Left ventricle myocardium superior (tissue), 1 donor: ENCODE measurements around the gene AMN. TPM values are rescaled to one million over a fixed set of nuclear protein-coding genes. Genes with fewer than 3 reads are reported as not detected.
A peak's percentile ranks its signal among the peaks of the same experiment; 100 is the strongest.
"Not testable (repeated sequence)": the region's sequence is repeated elsewhere in the genome, so short reads cannot be mapped to it uniquely, and the experiment has no call there.

Source experiments
- ATAC-seq: fragments of 200-7000 bp; cut with Tn5 transposase; one replicate; pipeline ENCODE4 v1.9.1; 2020; ENCODE audit warnings: mild to moderate bottlenecking, moderate library complexity
- DNase-seq: peaks from one replicate; pipeline ENCODE4 v3.0.0-alpha.2; 2020
- intact Hi-C: fragments of 100-400 bp; cut with micrococcal nuclease; formaldehyde crosslinking; loops from one replicate; pipeline ENCODE4 v1.11.0; 2022
- total RNA-seq: library from RNA; stranded (reverse); fragmentation: NEBNext Ultra II Directional; extraction: Animal tissue kit (Norgen Biotek cat#: 25700); gene quantifications from one replicate; pipeline ENCODE4 v1.2.1, GENCODE V29; 2021
- donor health status: DM: no; HTN: yes; CAD: no; lungs with severe emphysema.

The AMN gene
- total RNA-seq, 1 donor from 2014 or later = not detected

DNA sequence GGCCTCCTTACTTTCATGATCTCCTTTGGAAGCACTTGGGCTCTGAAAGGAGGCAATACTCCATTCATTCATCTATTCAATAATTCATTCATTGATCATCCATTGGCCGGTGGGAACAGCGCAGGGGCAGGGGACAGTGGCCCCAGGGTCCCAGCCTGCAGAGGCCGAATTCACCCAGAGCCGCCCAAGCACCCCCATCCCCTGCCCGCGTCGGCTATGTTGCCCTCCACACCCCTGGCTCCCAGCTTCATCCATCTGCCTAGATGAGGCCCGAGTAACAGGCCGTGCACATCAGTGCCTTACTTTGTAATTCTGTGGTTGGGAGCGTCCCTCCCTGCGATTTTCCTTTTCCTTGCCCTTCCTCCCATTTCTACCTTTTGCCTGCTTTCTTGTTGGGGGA is 3.2 kb downstream of the AMN start:
- no peak for DNase-seq
- intact Hi-C loops = no loop called here
- no peak for ATAC-seq

DNA sequence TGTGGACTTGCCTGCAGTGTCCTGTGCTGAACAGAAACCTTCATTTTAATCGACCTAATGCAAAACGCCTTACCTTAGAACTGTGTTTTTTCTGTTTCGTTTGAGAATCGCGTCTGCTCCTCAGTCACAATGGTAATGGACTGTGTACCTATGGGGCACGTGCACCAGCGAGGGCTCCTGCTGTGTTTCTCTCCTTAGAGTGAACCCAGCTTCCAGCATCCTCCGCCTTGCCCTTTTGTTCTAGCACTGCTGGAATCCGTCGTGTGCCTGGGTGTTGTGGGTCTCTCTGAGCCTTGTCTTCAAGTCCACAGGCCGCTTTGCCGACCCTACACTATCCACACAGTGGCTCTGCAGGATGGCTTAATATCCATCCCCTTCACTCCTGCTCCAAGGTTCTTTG is 3.6 kb downstream of the AMN start:
- no peak for ATAC-seq
- DNase-seq = no peak
- intact Hi-C loops = no loop called here

DNA sequence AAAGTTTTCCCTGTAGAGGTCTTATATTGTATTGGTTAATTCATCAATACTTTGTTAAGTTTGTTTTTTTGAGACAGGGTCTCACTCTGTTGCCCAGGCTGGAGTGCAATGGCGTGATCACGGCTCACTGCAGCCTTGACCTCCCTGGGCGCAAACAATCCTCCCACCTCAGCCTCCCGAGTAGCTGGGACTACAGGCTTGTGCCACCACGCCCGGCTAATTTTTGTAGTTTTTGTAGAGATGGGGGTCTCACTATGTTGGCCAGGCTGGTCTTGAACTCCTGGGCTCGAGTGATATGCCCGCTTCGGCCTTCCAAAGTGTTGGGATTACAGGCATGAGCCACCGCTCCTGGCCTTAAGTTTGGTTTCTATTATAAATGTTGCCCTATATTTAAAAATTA is 4.4 kb downstream of the AMN start:
- ATAC-seq, intact Hi-C loops, DNase-seq: not testable (repeated sequence)

DNA sequence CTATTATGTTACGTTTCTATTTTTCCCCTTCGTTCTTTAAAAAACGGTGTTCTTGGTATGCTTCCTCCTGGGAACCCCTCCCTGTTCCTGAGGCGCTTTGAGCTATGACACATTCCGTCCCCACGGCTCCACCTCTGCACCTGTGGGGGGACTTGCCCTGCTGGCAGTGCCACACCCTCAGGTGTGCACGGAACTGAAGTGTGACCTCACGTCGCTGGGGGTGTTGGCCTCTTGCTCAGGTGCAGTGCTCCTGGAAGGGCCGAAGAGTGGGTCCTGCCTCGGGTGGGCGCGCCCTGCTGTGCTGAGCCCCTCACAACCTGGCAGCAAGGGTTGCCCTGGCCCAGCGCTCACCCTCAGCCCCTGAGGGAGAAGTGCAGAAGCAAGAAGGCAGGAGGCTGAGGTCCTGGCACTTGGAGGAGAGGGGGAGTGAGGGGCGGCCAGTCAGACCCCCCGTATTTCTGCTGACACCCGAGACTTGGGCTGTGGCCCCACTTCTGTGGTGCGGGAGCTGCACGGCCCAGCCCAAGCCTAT is 4.9 kb downstream of the AMN start:
- DNase-seq (no peak), ATAC-seq (no peak)
- intact Hi-C loops = no loop called here

DNA sequence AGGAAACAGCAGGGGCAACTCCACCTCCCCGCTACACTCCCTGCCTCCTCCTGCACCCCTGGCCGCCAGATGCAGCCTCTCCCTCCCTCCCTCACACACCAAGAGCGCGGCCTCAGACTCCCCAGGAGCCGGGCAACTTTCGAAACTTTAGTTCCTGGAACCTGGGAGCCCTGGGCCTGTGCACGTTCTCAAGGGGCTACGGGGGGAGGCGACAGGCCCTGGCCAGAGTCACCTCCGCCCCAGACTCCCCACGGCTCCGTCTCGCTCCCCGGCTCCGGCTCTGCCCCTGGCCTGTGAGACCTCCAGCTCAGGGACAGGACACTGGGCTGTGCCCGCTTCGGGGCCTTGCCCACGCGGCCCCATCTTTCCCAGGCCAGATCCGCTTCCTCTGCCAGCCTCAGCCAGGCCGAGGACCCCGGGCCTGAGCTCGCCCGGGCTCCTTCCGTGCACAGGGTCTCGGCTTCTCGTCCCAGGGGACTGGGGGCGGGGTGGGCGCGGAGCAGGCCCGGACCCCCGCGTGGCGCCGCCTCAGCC is 5.5 kb downstream of the AMN start:
- intact Hi-C loops = no loop called here
- DNase-seq = no peak
- peak; percentile 13 for ATAC-seq

DNA sequence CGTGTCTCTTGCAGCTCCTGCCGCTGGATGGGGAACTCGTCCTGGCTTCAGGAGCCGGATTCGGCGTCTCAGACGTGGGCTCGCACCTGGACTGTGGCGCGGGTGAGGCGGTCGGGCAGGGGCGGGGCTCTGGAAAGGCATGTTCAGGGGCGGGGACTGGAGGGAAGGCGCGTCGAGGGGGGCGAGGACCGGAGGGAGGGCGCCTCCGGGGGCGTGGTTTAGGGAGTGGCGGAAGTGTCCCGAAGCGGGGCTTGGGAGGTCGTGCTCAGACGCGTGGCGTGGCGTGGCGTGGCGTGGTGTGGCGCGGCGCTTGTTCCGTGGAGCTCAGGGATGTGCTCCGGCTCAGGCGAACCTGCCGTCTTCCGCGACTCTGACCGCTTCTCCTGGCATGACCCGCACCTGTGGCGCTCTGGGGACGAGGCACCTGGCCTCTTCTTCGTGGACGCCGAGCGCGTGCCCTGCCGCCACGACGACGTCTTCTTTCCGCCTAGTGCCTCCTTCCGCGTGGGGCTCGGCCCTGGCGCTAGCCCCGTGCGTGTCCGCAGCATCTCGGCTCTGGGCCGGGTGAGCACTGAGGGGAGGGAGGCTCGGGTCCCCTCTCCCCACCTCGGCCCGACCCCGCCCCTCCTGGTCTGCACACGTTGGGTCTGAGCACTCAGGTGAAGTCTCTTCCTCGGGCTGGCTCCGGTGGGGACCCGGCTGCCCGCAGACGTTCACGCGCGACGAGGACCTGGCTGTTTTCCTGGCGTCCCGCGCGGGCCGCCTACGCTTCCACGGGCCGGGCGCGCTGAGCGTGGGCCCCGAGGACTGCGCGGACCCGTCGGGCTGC is 6.2 kb downstream of the AMN start:
- ATAC-seq = peak; percentile 68
- intact Hi-C loops = no loop called here
- DNase-seq = peak; percentile 75

DNA sequence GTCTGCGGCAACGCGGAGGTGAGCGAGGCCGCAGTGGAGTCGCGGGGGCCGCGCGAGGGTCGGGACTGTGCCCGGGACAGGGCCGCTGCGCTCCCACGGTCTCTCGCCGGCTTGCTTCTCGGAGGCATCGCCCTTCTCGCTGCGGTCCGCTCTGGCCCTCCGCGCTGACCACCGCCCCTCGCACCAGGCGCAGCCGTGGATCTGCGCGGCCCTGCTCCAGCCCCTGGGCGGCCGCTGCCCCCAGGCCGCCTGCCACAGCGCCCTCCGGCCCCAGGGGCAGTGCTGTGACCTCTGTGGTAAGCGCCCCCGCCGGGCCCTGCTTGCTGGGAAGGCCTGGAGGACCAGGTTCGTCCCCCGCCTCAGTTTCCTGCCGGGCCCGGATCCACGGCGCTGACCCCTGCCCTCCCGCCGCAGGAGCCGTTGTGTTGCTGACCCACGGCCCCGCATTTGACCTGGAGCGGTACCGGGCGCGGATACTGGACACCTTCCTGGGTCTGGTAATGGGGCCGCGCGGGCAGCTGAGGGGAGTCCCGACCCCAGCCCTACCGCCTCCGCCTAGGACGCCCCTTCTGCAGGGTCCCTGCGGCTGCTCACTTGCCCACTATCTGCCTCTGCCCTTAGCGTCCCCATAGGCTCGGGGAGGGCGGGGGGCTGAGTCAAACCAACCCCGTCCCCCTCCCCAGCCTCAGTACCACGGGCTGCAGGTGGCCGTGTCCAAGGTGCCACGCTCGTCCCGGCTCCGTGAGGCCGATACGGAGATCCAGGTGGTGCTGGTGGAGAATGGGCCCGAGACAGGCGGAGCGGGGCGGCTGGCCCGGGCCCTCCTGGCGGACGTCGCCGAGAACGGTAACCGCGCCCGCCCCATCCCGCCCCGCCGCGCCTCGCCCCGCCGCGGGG is 7.0 kb downstream of the AMN start:
- ATAC-seq (peak; percentile 3), DNase-seq (peak; percentile 30)
- intact Hi-C loops = no loop called here

DNA sequence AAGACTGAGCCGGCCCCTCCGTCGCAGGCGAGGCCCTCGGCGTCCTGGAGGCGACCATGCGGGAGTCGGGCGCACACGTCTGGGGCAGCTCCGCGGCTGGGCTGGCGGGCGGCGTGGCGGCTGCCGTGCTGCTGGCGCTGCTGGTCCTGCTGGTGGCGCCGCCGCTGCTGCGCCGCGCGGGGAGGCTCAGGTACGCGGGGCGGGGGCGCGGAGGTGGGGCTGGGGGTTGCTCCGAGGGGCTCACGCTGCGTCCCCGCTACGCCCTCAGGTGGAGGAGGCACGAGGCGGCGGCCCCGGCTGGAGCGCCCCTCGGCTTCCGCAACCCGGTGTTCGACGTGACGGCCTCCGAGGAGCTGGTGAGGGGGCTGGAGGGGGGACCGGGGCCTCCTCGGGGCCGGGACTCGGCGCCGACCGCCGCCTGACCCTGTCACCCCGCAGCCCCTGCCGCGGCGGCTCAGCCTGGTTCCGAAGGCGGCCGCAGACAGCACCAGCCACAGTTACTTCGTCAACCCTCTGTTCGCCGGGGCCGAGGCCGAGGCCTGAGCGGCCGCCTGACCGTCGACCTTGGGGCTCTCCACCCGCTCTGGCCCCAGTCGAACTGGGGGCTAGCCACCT is 7.8 kb downstream of the AMN start:
- peak; percentile 40 for DNase-seq
- no peak for ATAC-seq
- intact Hi-C loops = no loop called here

DNA sequence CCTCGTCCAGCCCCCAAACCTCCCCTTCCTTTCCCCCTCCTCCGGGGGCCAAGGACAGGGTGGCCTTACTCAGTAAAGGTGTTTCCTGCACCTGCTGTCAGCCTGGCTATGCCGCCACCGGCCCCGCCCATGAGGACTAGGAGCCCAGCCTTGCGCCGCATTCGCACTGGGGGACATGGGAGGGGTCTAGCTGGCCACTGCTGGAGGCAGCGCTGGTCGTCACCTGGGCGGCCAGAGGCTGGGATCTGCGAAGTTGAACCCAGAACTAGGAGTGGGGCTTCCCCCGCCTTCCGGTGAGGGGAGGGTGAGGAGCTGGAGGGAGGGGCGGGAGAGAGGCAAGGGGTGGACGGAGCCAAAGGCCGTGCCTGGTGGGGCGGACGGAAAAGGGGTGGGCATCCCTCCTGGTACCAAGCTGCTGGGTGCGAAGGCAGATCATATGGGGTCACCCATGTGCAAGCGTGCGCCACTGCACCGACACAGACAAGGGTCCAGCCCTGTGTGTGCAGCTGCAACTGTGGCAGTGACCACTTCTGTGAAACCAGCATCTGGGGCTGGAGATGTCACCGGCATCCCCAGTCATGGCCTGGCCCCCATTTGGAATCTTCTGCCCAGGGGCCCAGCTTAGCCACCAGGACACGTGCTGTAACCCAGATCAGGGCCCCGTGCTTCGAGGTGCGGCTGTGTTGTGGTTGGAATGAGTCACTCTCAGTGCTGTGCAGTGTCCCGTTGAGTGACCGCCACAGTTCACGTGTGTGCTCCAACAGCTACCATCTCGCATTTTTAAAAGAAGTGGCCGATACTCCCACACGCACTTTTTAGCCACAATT is 8.5 kb downstream of the AMN start:
- ATAC-seq (no peak), DNase-seq (peak; percentile 27)
- intact Hi-C loops = no loop called here

DNA sequence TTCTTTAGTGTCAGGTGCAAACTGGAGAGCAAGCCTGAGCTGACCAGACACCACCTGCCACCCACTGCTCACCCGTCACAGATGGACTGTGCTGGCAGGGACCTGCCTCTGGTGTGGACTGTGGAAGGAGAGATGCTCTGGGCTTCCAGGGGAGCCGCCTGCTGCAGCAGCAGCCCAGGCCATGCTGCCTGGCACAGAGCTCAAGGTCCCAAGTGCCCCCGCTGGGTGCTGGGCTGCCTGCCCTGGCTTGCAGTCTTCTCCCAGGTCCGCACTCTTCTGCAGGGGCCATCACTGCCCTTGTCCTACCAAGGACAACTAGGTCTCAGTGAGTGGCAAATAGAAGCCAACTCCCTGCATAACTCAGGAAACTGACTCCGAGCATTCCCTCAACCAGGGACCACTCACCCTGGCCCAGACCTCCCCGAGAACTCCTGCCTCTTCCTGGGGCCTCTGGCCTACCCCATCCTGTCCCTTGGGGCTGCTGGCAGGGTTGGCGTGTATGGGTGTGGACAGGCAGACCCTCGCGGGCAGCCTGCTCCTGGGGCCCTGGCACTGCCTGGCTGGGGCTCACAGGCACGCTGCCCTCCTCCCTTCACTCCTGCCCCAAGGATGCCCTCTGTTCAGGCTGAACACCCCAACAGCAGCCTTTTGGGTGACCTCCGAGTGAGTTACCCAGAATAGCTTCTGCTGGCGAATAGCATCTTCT is 9.3 kb downstream of the AMN start:
- ATAC-seq = no peak
- DNase-seq = peak; percentile 20
- intact Hi-C loops = no loop called here

DNA sequence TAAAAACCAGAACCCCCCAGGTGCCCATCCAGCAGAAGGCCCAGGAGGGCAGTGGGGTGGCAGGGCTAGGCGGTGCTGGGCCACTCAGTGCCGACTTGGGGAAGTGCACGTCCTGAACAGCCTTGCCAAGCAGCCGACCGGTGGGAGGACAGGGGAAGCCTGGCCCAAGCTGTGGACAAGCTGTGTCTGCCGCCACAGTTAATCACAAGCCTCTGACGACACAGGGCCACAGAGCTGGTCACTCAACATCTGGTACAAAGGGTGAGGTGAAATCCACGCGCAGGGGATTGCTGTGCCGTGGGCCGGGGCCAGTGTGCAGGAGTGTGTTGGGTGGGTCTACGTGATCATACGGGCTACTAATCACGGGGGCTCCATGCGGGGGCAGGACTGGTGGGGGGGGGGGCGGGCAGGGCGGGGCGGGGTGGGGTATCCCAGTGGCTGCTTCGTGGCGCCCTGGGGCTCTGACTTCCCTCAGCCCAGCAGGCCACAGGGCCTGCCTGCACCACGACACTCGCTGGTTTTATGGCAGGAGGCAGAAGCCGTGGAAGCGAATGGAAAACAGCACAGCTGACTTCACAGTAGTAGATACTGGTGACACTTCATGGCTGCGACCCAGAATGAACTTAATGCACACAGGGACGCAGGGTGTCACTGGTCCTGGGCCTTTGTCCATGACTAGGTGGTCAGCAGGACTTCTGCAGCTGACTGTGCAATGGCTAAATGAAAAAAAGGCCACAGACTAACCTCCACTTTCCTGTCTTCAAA is 10.2 kb downstream of the AMN start:
- DNase-seq (no peak), ATAC-seq (no peak)
- intact Hi-C loops = no loop called here

DNA sequence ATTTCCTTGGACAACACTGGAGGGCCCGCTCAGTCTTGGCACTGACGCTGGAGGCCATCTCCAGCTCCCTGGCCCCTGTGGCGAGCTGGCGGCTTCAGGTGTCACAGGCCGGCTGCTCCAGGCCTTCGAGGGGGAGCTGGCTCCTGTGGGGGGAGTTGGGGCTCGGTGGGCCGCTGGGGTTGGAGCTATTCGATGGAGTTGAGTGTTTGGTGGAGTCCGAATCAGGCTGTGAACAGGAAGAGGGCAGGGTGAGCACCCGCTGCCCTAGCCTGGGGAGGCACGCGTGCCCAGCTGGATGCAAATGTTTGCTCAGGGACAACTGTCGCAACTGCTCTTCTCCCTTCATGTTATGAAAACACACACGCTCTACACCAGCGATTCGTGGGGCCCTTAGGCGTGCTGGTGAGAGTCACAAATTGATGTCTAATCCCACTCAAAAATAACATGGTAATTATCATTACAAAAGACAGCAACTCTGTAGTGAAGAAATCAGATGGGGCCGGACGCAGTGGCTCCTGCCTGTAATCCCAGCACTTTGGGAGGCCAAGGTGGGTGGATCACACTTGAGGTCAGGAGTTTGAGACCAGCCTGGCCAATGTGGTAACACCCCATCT is 11.3 kb downstream of the AMN start:
- DNase-seq (peak; percentile 24), ATAC-seq (no peak)
- intact Hi-C loops = no loop called here

DNA sequence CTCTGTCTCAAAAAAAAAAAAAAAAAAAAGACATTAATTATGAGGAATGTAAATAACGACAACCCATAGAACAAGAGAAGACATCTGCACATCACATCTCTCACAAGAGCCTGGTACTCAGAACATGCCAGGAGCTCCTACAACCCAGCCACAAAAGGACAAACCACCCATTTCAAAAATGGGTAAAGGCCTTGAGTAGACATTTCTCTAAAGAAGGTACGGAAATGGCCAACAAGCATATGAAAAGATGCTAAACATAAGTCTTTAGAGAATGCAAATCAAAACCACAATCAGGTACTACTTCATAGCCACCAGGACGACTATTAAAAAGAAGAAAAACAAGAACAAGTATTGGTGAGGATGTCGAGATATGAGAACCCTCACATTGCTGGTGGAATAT is 13.3 kb downstream of the AMN start:
- intact Hi-C loops = no loop called here
- DNase-seq (no peak), ATAC-seq (no peak)

DNA sequence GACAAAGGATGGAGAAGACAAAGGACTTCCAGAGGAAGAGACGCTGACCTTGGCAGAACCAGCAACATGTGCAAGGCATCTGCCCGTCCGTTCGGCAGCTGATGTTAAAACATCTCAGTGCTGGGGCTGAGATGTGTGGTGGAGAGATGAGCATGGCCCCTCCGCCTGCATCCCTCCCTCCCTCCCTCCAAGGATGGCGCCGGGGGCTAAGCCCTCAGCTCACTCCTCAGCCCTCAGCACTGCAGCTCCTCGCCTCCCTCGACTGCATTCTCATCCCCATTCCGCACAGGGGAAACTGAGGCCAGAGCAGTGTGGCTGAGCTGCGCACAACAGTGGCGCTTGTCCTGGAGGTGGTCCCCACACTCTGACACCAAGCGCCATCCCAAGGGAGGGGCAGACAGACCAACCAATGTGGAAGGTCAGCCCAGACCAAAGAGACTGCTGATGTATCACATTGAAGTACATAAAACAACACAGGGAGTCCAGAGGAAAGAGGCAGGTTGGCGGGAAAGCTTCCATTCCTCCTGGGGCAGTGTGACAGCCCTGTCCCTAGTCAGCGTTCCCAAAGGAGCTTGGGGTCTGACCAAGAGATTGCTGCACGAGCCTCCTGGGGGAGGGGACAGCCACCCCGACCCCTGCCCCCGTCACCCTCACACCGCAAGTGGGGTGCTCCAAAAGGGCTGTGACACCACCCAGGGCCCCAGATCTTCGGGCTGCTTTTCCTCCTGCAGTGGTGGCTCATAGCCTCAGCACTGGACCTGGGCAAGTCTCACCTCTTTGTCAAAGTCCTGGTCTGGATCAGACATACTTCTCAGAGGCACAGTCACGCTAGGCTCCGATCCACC is 15.1 kb downstream of the AMN start:
- peak; percentile 13 for DNase-seq
- intact Hi-C loops = no loop called here
- ATAC-seq = no peak

DNA sequence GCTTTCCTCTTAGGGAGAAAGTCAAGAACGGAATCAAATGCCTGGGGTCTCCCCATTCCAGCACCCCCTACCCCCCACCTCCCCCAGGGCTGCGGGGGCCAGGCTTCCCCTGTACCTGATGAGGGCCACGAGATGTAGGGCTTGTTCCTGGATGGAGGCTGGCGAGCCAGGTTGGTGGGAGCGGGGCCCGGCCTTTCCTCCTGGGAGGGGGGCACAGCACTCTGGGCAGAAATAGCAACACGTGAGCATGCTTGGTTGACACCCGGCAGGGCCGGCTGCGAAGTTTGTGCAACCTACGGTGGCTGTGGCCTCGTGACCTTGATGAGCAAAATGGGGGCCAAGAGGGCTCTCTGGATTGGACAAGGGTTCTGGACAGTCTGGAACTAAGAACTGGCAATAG is 15.7 kb downstream of the AMN start:
- intact Hi-C loops = no loop called here
- no peak for ATAC-seq
- DNase-seq = no peak

DNA sequence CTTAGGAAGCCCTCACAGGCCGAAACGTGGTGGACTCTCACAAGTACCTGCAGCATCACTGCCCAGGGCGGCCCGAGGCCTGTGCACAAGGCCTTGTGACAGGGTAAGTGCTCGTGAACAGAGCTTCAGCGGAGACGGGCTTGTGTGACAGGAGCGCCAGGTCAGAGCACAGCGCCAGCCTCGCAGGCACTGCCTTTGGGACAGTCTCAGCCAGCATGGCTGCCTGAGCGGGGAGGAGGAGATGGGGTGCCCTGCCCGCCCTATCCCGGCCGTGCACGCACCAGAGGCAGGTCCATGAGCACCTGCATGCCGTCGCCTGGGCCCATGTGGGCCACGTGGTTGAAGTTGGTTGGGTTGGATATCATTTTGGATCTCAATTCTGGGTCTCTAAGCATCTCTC is 16.9 kb downstream of the AMN start:
- intact Hi-C loops = no loop called here
- DNase-seq (no peak), ATAC-seq (no peak)
